GM18526 (cell line): ENCODE data around the gene CWC15.

Source experiments
- POLR2A ChIP-seq: IDR thresholded peaks from 3 replicates; pipeline ENCODE4 v1.6.1; 2011; ENCODE audit not compliant: insufficient read length; ENCODE audit errors: extremely low read depth

CWC15 gene

DNA sequence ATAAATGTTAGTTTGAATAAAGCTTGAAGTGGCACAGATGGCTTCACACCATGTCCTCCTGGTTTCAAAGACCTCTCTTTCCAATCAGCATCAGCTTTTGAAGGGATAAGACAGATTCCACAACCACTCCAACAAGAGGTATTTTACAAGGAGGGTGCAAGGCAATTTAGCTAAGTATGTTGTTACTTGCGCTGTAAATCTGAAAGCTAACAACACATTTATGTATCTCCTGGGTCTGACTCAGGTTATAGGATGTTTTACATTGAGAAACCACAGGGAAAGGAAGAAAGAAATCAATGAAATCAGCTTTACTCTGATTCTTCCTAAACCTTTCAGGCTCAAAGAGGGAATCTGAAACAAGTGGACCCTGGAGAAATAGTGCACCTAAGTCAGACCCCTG lies 12.1 kb downstream of the CWC15 start:
- TF ChIP-seq POLR2A: no peak

DNA sequence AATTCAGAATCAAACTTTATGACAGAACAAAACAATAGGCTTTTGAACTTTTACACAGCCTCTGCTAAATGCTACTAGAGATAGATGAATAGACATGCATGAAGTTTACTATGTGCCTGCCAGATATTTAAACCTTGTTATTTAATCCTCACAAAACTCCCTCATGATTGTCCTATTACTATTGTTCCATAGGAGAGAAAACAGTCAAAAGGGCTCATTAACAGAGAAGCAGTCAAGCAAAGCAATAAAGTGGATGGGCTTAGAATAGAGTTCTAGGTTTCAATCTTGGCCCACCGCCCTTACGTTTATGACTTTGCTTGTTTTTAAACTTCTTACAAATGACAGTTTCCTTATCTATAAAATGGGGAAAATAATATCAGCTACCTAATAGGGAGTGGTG lies 12.9 kb downstream of the CWC15 start:
- TF ChIP-seq POLR2A: no peak

DNA sequence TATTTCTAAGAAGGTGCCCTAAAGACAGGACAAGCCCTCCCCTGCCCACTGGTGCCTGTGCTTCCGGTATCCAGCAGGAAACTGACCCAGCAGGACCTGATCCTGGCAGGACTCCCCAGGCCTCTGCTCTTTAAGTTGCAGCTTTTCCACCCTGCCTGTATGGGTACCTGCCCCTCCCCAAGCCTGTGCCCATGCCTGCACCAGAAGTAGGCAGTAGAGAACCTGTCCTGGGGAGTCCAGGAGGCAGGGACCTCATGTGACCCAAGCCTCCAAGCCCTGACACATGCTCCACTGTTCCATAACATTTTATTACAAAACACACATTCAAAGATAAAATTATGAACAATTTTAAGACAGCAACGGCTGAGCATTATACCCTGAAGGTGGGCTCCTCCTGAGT lies 14.2 kb downstream of the CWC15 start:
- TF ChIP-seq POLR2A: no peak

DNA sequence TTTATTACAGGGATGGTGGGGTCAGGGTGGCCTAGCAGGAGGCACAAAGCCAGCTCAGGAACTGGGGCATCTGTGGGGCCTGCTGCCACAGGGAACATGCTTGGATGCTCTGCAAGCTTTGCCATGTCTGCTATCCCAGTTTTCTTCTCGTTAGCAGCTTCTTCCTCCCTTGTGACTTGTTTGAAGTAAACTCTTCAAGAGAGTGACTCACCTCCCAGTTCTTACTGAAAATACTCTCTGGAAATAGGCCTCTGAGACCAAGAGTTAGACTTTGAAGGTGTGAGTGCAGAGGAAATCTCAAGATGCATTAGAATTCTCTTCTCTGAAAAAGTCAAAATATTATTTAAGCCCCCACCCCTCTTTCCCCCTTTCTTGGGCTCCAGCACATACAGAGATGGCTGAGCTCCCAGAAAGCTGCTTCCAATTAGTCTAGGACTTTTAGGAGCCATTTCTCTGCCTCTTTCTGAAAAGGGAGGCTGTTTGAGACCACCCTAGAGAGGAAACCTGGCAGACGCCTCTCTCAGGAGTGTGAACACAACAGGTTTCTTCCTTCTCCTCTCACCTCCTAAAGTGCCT lies 15.1 kb downstream of the CWC15 start:
- no peak for TF ChIP-seq POLR2A

DNA sequence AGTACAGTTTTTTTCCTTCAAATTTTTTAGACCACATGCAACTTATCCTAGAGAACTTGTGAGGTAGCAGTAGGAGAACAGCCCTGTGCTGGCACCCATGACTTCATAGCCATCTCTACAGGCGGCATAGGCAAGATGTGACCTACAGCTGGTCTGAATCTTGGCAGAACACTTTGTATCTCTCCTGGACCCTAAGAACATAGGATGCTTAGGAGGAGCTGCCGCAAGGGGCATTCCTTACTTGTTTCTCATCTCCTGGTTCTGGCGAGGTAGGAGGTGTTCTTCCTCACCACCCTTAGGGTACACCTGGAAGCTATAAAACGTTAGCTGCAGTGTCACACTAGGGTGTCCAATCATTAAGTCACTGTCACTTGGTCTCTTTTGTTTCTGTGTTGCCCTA lies 16.4 kb downstream of the CWC15 start:
- no peak for TF ChIP-seq POLR2A

DNA sequence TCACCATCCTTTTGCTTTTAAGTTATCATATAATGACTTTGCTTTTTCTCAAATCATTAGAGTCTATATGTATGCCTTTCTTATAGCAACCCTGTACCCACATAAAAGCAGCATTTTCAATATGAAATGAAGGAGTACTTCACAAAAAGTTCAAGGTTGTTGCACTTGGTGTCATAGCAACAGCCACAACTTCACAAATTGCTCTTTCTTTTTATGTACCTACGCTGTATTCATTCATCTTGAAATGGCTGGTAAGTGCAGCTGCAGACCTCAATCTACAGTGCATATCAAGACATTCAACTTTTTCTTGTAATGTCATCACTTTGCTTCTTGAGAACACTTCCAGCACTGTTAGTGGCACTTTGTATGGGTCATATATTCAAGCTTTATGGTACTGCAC lies 18.6 kb downstream of the CWC15 start:
- no peak for TF ChIP-seq POLR2A

DNA sequence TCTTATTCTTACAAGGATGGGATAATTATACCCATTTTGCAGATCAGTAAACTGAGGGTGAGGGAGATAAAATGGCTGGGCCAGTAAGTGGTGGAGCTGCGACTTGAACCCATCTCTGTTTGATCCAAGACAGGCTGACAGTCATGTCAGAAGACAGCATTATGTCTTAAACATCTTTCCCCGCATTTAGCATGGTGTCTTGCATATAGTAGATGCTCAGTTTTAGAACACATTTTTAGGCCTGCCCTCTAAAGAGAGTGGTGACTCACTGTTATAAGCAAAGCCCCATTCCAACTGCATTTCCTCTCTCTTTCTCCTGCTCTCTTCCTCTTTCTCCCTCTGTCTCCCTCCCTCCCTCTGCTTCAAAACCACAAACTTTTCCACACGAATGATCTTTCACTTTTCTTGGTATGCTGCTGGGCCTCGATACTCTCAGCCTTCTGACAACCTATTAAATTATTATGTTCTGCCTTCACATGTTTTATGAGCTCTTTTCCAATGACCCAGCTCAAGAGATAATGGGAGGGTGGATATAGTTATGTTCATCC lies 25.2 kb downstream of the CWC15 start:
- TF ChIP-seq POLR2A: no peak

DNA sequence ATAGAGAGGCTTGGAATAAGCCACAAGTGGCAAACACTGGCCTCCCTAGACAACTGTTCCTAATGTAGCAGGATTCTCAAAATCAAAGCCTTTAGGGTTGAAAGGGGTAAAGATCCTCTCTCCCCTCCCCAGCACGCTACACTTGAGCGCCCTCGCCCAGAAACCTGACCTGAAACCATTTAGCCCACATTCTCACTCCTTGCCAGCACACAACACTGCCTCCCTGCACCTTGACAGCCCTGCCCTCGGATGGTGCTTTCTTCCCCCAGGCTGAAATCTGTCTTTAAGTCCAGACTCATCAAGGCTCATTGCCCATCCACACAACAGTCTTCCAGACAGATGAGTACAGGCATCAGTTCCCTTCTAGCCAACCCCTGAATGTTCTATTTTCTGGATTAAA lies 26.5 kb downstream of the CWC15 start:
- no peak for TF ChIP-seq POLR2A

DNA sequence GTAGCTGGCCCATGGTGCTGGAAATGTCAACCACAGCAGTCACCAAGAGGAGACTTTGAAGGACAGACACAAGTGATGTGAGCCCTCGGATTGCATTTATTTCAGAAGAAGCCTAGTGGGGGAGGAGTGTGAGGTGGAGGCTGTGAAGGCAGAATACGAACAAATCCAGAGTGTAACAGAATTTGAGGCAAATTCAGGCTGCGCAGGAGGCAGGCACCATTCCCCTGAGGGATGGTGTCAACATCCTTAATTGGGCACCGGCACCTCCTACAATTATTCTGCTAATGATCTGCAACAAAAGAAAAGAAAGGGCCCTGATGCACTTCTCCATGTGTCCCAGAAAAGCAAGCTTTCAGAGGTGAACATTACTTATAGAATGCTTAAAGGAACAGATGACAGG lies 32.2 kb downstream of the CWC15 start:
- no peak for TF ChIP-seq POLR2A

DNA sequence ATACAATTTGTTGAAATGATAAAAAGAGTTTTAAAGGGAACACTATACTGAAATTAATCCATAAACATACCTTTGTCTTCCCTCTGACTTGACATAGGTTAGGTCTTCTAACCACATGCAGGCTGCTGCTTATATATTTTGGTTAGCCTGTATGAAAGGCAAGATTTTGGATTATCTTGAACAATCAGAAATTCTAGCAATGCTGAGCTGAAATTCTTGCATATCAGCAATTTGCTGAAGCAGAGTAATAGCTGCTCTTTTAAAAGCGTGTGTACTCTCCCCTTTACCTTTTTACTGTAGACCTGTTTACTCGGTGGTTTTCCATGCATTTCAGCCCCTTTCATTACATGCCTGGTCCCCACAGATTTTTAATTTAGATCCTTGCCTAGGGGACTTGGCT lies 34.0 kb downstream of the CWC15 start:
- no peak for TF ChIP-seq POLR2A

DNA sequence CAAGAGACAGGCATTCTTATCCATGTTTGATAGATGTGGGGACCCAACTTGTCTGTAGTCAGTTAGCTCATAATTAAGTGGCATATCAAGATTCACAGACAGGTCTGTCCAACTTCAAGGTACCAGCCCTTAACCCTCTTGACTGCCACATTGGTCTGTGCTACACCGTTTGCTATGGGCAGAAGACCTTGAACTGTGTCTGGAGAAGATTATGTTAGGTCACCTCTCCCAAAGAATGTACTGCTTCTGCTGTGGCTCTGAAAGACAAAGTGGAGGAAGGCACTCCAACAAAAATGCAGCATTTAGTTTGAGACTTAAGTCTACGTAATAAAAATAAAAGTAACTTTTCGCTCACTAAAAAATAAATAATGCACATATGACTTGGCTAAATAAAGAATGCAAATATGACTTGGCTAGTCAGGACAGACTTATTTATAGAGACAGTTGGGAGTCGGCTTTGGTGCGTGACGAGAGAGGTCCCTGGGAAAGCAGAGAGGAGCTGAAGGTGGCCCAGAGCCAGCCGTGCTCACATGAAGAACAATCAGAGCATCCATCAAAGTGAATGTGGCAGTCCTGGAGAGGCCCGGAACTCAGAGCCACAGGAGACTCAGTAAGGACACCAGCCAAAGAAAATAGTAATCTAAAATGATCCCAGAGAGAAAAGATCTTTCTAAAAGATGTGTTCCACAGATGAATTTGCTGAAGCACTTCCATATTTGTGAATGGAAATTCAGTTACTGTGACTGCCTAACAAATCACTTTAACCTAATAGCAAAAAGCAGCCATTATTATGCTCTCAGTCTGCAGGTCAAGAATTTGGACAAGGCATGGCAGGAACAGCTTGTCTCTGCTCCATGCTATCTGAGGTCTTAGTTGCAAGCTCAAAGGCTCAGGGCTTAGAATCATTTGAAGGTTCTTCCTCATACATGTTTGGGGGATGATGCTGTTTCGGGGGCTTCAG lies 35.0 kb downstream of the CWC15 start:
- TF ChIP-seq POLR2A: no peak

DNA sequence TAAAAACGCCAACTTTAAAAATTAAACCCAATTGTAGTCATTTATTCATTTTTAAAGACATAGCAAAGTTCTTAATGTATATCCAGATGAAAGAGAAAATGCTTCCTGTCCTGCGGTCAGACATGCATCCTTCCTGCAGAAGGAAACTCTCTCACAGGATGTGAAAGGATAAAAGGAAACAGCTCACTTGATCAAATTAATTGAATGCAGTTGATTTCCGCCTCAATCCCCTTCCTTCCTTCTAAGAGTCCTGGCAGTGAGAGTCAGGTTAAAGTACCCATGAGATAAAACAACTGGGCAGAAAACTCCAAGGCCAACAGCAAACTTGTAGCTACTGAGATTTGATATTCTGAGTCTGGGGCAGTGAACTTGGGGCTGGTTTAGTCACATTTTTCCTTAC lies 38.5 kb downstream of the CWC15 start:
- TF ChIP-seq POLR2A: no peak

DNA sequence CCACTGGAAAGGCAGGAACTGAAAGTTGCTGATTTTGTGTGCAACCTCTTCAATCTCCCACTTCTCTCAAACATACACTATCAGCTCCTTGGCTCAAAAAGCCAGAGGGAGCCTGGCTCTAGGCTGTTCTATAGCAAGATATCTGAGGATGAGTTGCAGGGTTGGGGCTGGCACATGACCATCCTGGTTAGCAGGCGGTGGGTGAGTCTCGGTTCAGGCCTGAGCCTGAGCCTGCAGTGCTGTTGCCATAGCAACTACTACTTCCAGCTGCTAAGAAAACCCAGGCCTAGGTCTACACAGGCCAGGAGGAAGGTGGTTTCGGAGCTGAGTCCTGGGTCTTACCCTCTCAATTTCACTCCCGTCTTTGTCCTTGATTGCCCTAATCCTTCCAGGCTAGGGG lies 39.0 kb downstream of the CWC15 start:
- TF ChIP-seq POLR2A: no peak

DNA sequence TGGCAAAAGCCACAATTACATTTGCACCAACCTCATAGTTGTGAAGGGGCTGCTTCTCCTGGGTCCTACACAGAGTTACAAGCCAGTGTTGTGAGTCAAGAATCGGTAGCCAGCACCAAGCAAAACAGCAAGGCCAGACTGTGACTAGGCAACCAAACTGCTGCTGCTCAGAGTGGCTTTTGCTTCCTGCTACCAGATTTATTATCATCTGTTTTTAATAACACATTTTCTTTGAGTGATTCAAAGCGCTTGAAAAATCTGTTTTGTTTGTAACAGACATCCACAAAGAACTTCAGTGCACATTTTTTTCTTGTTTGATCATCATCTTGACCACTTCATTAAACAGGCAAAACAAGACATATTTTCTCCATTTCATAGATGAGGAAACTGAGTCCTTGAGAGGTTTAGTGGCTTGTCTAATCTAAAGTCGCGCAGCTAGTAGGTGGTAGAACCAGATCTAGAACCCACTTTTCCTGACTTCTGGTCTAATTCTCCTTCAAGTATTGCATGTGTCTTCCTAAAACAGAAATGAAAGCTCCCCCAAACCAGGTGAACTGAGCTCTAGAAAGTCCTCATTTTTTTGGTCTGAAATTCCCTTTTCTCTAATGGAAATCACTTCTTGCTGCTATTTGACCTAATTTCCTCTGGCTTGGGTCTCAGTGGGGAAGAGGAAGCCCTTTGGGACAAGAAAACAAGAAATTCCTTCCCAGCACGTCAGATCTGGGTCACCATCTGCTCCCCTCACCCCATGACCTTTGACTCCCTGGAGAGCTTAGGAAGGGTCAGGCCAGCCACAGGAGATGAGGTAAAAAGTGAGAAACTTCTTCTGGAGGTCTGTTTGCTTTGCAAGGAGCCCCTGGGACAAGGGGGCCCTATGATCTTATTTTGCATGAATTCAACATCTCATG lies 39.9 kb downstream of the CWC15 start:
- TF ChIP-seq POLR2A: no peak

DNA sequence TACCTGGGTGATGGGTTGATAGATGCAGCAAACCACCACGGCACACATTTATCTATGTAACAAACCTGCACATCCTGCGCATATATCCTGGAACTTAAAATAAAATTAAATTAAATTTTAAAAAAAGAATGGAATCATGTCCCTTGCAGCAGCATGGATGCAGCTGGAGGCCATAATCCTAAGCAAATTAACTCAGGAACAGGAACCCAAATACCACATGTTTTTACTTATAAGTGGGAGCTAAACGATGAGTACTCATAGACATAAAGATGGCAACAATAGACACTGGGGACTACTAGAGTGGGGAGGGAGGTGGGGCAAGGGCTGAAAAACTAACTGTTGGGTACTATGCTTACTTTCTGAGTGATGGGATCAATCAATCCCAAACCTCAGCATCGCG lies 40.9 kb downstream of the CWC15 start:
- no peak for TF ChIP-seq POLR2A
